HepG2 (cell line): ENCODE measurements around the gene KCTD18. TPM values are rescaled to one million over a fixed set of nuclear protein-coding genes. Genes with fewer than 3 reads are reported as not detected.

ENCODE experiments used
- ARNT ChIP-seq: fragments of 450-650 bp; IDR thresholded peaks from 2 replicates; pipeline ENCODE4 v1.6.1; 2017
- GABPA ChIP-seq, 2 experiments: IDR thresholded peaks; 2 replicates each; pipeline ENCODE4 v1.6.1; 2011 to 2016; ENCODE audit warnings: low read depth in 2 of 2, low read length in 1 of 2, missing biosample characterization in 1 of 2, missing genetic modification characterization in 1 of 2
- HOXA7 ChIP-seq: sonication (generic); formaldehyde crosslinking; IDR thresholded peaks from 2 replicates; pipeline ENCODE4 v1.8.1; 2022; ENCODE audit warnings: mild to moderate bottlenecking, missing genetic modification reagents, moderate library complexity
- MAFG ChIP-seq: sonication (generic); formaldehyde crosslinking; IDR thresholded peaks from 2 replicates; pipeline ENCODE4 v1.5.1; 2020; ENCODE audit warnings: mild to moderate bottlenecking, missing genetic modification reagents
- MAFK ChIP-seq, 2 experiments: IDR thresholded peaks in 1 of 2; conservative IDR thresholded peaks in 1 of 2; 2 replicates each; pipeline ENCODE4 v1.6.1; 2011; ENCODE audit warnings: improper control_type of control experiment in 2 of 2, low read length in 2 of 2
- U2AF2 ChIP-seq: fragments of 200-400 bp; formaldehyde crosslinking; IDR thresholded peaks from 2 replicates; pipeline ENCODE4 v1.6.1; 2017; ENCODE audit warnings: low read depth, mild to moderate bottlenecking, low read length
- ZMYM2 ChIP-seq: sonication (generic); formaldehyde crosslinking; IDR thresholded peaks from 2 replicates; pipeline ENCODE4 v1.8.0; 2022; ENCODE audit warnings: mild to moderate bottlenecking, missing genetic modification reagents
- ZNF121 ChIP-seq: sonication (generic); formaldehyde crosslinking; IDR thresholded peaks from 2 replicates; pipeline ENCODE4 v1.5.0; 2020; ENCODE audit warnings: mild to moderate bottlenecking, missing genetic modification reagents
- ZNF337 ChIP-seq: sonication (generic); formaldehyde crosslinking; IDR thresholded peaks from 2 replicates; pipeline ENCODE4 v1.5.1; 2020; ENCODE audit warnings: missing genetic modification reagents, low read depth, mild to moderate bottlenecking, borderline replicate concordance
- ZNF549 ChIP-seq: sonication (generic); formaldehyde crosslinking; IDR thresholded peaks from 2 replicates; pipeline ENCODE4 v1.5.0; 2020; ENCODE audit warnings: missing genetic modification reagents
- ZNF644 ChIP-seq: IDR thresholded peaks from 2 replicates; pipeline ENCODE4 v1.6.1; 2016; ENCODE audit warnings: low read depth
- ZSCAN12 ChIP-seq: sonication (generic); formaldehyde crosslinking; IDR thresholded peaks from 2 replicates; pipeline ENCODE4 v1.9.0; 2021; ENCODE audit warnings: mild to moderate bottlenecking, missing genetic modification reagents
- polyA plus RNA-seq, 8 experiments: library from polyadenylated mRNA; depleted of rRNA in 3 of 8; stranded (reverse) in 7 of 8; unstranded in 1 of 8; fragments of >200 nt; fragmentation: Illumina TruSeq in 4 of 8; extraction: Trizol in 4 of 8; gene quantifications; 2 replicates each; pipeline versions ENCODE4 v1.2.1 to v1.2.3, GENCODE V29; 2011 to 2016; ENCODE audit warnings: low read depth in 4 of 8, missing spikeins in 1 of 8, mixed read lengths in 1 of 8; ENCODE audit not compliant: insufficient read depth in 1 of 8
- total RNA-seq, 5 experiments: library from RNA; depleted of rRNA; stranded (reverse); fragments of >200 nt; fragmentation: Illumina TruSeq; extraction: Trizol; gene quantifications; 2 replicates each; pipeline ENCODE4 v1.2.3, GENCODE V29; 2016; ENCODE audit warnings: low read depth in 1 of 5
- TF ChIP-seq, protein P1 (sequence below), 2 experiments: sonication (generic) in 1 of 2; formaldehyde crosslinking in 1 of 2; IDR thresholded peaks; 2 replicates each; pipeline versions ENCODE4 v1.6.1 to v1.9.0; 2014 to 2022; ENCODE audit warnings: antibody characterized with exemption in 1 of 2, borderline replicate concordance in 1 of 2, inconsistent platforms in 1 of 2, low read depth in 1 of 2, missing genetic modification reagents in 1 of 2
- TF ChIP-seq, protein P2 (sequence below): sonication (generic); formaldehyde crosslinking; IDR thresholded peaks from 2 replicates; pipeline ENCODE4 v1.5.1; 2020; ENCODE audit warnings: mild to moderate bottlenecking, missing genetic modification reagents, borderline replicate concordance

The KCTD18 gene
- total and polyA plus RNA-seq, 2 of the 13 experiments (the other 11 are each of a cell fraction or from before 2014, with no cell fraction given): 2.2 to 7.1 TPM

DNA sequence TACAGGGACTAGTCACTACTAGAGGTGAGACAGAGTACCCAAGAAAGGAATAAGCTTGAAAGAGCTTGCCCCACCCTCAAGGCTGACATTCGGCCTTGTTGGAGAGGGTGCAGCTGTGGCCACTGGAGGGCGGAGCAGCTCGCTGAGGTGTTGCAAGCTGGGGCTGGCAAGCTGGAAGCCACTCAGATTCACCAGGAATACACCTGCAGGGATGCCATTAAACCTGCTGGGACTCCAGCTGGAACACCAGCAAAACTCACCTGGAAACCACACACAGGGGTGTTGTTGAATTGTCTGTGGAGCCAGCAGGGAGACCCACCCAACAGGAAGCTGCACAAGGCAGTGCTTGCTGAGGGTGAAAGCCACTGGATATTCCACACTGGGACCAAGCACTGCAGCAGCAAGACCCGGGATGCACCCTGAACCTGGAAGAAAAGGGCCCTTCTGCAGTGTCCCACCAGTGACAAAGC is 26.1 kb downstream of the KCTD18 start (continued):
- TF ChIP-seq, protein P1, sequence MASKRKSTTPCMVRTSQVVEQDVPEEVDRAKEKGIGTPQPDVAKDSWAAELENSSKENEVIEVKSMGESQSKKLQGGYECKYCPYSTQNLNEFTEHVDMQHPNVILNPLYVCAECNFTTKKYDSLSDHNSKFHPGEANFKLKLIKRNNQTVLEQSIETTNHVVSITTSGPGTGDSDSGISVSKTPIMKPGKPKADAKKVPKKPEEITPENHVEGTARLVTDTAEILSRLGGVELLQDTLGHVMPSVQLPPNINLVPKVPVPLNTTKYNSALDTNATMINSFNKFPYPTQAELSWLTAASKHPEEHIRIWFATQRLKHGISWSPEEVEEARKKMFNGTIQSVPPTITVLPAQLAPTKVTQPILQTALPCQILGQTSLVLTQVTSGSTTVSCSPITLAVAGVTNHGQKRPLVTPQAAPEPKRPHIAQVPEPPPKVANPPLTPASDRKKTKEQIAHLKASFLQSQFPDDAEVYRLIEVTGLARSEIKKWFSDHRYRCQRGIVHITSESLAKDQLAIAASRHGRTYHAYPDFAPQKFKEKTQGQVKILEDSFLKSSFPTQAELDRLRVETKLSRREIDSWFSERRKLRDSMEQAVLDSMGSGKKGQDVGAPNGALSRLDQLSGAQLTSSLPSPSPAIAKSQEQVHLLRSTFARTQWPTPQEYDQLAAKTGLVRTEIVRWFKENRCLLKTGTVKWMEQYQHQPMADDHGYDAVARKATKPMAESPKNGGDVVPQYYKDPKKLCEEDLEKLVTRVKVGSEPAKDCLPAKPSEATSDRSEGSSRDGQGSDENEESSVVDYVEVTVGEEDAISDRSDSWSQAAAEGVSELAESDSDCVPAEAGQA (IDR thresholded peaks at IDR 0.05; ENCODE audit: low read depth): no peak
- TF ChIP-seq, protein P1 (CRISPR knock-in tag; IDR thresholded peaks at IDR 0.05; ENCODE audit: borderline replicate concordance): no peak
- TF ChIP-seq ZMYM2 (no peak), ARNT (no peak), GABPA (IDR thresholded peaks at IDR 0.05; ENCODE audit: low read depth, low read length) (no peak), GABPA (CRISPR knock-in tag; IDR thresholded peaks at IDR 0.05; ENCODE audit: low read depth) (no peak), ZNF549 (CRISPR knock-in tag) (no peak), ZNF121 (CRISPR knock-in tag) (no peak), U2AF2 (no peak), HOXA7 (CRISPR knock-in tag) (no peak), ZNF644 (no peak), ZNF337 (CRISPR knock-in tag) (no peak), MAFG (no peak), MAFK (conservative IDR thresholded peaks at IDR 0.05 in 1 of 2, IDR thresholded peaks at IDR 0.05 in 1 of 2; ENCODE audit: low read length in 2 of 2) (no peak), ZSCAN12 (no peak)
- TF ChIP-seq, protein P2, sequence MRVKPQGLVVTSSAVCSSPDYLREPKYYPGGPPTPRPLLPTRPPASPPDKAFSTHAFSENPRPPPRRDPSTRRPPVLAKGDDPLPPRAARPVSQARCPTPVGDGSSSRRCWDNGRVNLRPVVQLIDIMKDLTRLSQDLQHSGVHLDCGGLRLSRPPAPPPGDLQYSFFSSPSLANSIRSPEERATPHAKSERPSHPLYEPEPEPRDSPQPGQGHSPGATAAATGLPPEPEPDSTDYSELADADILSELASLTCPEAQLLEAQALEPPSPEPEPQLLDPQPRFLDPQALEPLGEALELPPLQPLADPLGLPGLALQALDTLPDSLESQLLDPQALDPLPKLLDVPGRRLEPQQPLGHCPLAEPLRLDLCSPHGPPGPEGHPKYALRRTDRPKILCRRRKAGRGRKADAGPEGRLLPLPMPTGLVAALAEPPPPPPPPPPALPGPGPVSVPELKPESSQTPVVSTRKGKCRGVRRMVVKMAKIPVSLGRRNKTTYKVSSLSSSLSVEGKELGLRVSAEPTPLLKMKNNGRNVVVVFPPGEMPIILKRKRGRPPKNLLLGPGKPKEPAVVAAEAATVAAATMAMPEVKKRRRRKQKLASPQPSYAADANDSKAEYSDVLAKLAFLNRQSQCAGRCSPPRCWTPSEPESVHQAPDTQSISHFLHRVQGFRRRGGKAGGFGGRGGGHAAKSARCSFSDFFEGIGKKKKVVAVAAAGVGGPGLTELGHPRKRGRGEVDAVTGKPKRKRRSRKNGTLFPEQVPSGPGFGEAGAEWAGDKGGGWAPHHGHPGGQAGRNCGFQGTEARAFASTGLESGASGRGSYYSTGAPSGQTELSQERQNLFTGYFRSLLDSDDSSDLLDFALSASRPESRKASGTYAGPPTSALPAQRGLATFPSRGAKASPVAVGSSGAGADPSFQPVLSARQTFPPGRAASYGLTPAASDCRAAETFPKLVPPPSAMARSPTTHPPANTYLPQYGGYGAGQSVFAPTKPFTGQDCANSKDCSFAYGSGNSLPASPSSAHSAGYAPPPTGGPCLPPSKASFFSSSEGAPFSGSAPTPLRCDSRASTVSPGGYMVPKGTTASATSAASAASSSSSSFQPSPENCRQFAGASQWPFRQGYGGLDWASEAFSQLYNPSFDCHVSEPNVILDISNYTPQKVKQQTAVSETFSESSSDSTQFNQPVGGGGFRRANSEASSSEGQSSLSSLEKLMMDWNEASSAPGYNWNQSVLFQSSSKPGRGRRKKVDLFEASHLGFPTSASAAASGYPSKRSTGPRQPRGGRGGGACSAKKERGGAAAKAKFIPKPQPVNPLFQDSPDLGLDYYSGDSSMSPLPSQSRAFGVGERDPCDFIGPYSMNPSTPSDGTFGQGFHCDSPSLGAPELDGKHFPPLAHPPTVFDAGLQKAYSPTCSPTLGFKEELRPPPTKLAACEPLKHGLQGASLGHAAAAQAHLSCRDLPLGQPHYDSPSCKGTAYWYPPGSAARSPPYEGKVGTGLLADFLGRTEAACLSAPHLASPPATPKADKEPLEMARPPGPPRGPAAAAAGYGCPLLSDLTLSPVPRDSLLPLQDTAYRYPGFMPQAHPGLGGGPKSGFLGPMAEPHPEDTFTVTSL (CRISPR knock-in tag): no peak
